Activated T-helper 17 cell treated with anti-CD3 and anti-CD28 coated beads, Interleukin-2, amount 50 U/mL, for 72 hours (primary cell): ENCODE data around the gene GALNT17. TPM values are rescaled to one million over a fixed set of nuclear protein-coding genes. Genes with fewer than 3 reads are reported as not detected.

Source experiments
- ATAC-seq: fragments of 150-1000 bp; cut with Tn5 transposase; replicated peaks from 2 replicates; pipeline ENCODE4 v1.10.0; 2021; ENCODE audit warnings: mild to moderate bottlenecking, moderate library complexity
- H3K27ac Mint-ChIP-seq: one replicate; pipeline ENCODE4 v1.8.0; 2022; ENCODE audit warnings: mixed read lengths
- H3K27me3 Mint-ChIP-seq: one replicate; pipeline ENCODE4 v1.8.0; 2022; ENCODE audit warnings: mixed read lengths
- H3K36me3 Mint-ChIP-seq: one replicate; pipeline ENCODE4 v1.8.0; 2022; ENCODE audit warnings: low read depth, mild to moderate bottlenecking, mixed read lengths
- H3K4me1 Mint-ChIP-seq: one replicate; pipeline ENCODE4 v1.8.0; 2022; ENCODE audit warnings: mixed read lengths
- H3K4me3 Mint-ChIP-seq: one replicate; pipeline ENCODE4 v1.8.0; 2022; ENCODE audit warnings: mild to moderate bottlenecking, mixed read lengths
- H3K9me3 Mint-ChIP-seq: one replicate; pipeline ENCODE4 v1.8.0; 2022; ENCODE audit warnings: mixed read lengths
- total RNA-seq, 2 donors: library from RNA; stranded (reverse); gene quantifications; one replicate each; pipeline ENCODE4 v1.2.3, GENCODE V29; 2022

GALNT17 gene
- total RNA-seq, 2 donors from 2014 or later: not detected

DNA sequence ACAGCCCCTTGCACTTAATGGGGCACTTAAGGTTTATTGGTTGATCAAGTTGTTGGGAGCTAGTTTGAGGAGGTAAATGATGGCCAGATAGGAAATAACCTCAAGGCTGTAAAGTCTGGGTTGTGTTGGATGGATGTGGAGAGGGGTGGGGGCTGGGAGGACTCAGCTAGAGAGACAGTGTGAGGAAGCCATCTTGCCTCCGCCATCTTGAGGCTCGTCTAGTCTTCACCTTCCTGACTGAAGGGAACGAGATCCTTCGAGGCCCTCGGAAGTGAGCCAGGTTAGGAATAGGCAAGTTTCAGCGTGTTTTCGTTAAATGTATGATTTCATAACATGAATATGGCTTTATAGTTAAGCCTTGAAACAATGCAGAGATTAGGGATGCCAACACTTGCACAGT is 5.5 kb downstream of the GALNT17 start:
- no peak overlapping the region for H3K27ac Mint-ChIP-seq
- no peaks in the 10 kb centered on the region for H3K4me1 Mint-ChIP-seq
- H3K9me3 Mint-ChIP-seq: peaks cover 10% of the 10 kb centered on the region
- peaks cover 3% of the 10 kb centered on the region for H3K27me3 Mint-ChIP-seq
- no peaks in the 10 kb centered on the region for H3K36me3 Mint-ChIP-seq
- no peak for ATAC-seq
- no peak overlapping the region for H3K4me3 Mint-ChIP-seq

DNA sequence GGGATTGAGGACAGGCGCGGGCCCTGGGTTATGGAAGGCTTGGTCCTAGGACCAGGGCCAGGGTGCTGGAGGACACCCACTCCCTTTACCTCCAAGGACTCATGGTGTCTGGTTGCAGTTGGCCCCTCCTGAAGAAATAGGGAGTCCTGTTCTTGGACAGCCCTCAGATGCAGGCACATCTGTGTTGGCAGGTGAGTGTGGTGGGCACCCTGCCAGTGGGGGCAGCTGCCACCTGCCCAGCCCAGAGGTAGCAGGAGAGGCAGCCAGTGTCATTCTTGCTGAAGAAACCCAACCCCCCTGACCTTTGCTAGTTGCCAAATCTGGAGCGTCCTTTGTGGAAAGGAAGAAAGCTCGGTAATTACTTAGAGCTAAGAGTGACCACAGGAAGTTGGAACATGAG is 8.3 kb downstream of the GALNT17 start:
- no peaks in the 10 kb centered on the region for H3K4me1 Mint-ChIP-seq
- peaks cover 10% of the 10 kb centered on the region for H3K9me3 Mint-ChIP-seq
- H3K36me3 Mint-ChIP-seq: no peaks in the 10 kb centered on the region
- no peak for ATAC-seq
- no peak overlapping the region for H3K4me3 Mint-ChIP-seq
- H3K27ac Mint-ChIP-seq: no peak overlapping the region
- no peaks in the 10 kb centered on the region for H3K27me3 Mint-ChIP-seq

- ATAC-seq: no peak
- Mint-ChIP-seq H3K4me3 (no peak overlapping the region), H3K4me1 (no peaks in the 10 kb centered on the region), H3K27ac (no peak overlapping the region), H3K27me3 (no peaks in the 10 kb centered on the region), H3K36me3 (no peaks in the 10 kb centered on the region), H3K9me3 (peaks cover 8% of the 10 kb centered on the region)
Observed at GRCh38 chr7:71144963-71145362, 13.0 kb downstream of the GALNT17 start.

DNA sequence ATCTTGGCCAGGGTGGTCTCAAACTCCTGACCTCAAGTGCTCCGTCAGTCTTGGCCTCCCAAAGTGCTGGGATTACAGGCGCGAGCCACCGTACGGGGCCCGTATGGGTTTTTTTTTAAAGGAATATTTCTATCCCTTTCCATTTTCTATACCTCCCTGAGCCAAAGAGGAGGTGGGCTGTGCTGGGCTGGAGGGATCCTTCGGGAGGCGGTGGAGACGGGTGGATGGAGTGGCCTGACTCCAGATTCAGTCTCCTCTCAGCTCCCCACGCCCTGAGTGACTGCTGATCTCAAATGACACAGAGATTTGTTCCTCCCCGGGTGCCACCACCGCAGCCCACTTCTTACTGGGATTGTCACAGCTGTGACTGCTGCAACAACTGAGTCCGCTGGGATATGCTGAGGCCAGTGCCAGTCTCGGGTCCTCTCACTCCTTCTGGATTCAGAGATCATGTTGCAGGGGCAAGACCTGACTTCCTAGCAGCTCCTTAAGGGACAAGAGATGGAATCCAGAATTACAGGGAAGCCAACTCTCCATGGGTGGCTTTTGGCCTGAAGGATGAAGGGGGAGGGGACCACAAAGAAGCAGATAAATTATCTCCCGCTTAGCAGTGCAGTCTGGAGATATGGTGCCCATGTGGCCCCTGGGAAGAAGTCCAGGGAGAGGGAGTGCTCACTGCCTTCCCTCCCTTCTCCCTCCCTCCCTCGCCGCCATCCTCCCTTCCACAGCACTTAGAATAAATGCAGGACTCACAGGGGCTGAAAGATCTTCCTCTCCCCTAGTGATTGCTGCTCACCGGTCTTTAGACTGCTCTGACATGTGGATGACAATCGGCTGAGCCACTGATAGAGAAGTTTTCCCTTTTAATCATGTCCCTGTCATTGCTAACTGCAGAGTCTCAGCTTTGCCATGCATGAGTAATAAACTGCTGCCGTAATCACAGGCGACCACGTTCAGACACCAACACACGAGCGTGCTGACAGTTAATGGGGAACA is 14.3 kb downstream of the GALNT17 start:
- Mint-ChIP-seq H3K27ac (no peak overlapping the region), H3K36me3 (no peaks in the 10 kb centered on the region), H3K27me3 (no peaks in the 10 kb centered on the region), H3K9me3 (peaks cover 10% of the 10 kb centered on the region), H3K4me3 (no peak overlapping the region), H3K4me1 (no peaks in the 10 kb centered on the region)
- no peak for ATAC-seq

DNA sequence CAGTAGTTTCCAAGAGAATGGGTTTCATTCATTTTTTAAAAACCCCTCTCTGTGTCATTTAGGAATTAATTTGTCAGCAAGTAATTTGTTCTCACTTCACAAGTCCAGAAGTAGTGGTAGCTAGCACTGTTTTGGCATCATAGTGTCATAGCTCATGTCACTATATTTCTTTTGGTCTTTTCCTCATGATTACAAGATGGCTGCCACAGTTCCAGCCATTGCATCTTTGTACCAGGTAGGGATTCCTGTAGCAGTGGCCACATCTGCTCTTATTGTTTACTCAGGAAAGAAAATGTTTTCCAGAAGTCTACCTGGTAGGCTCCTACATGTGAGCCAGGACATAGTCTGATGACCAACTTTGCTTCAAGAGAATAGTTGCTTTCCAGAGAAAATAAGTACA is 16.2 kb downstream of the GALNT17 start:
- ATAC-seq: no peak
- Mint-ChIP-seq H3K27ac (no peak overlapping the region), H3K36me3 (no peaks in the 10 kb centered on the region), H3K9me3 (peaks cover 6% of the 10 kb centered on the region), H3K4me3 (no peak overlapping the region), H3K4me1 (no peaks in the 10 kb centered on the region), H3K27me3 (no peaks in the 10 kb centered on the region)

GRCh38 chr7:71155236-71155635 is 23.3 kb downstream of the GALNT17 start:
- Mint-ChIP-seq H3K36me3 (no peaks in the 10 kb centered on the region), H3K27me3 (no peaks in the 10 kb centered on the region), H3K4me3 (no peak overlapping the region), H3K4me1 (no peaks in the 10 kb centered on the region), H3K27ac (no peak overlapping the region), H3K9me3 (peaks cover 11% of the 10 kb centered on the region)
- no peak for ATAC-seq

DNA sequence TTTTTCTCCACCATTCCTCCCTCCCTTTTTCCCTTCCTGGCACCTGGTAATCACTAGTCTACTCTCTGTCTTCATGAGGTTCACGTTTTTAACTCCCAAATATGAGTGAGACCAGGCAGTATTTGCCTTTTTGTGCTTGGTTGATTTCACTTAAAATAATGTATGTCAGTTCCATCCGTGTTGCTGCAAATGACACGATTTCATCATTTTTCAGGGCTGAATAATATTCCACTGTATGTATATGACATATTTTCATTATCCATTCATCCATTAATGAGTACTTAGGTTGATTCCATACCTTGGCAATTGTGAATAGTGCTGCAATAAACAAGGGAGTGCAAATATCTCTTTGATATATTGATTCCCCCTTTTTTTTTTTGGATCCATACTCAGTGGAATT is 25.8 kb downstream of the GALNT17 start:
- H3K9me3 Mint-ChIP-seq: peaks cover 11% of the 10 kb centered on the region
- no peak overlapping the region for H3K27ac Mint-ChIP-seq
- ATAC-seq: no peak
- H3K4me1 Mint-ChIP-seq: no peaks in the 10 kb centered on the region
- H3K27me3 Mint-ChIP-seq: no peaks in the 10 kb centered on the region
- H3K36me3 Mint-ChIP-seq: no peaks in the 10 kb centered on the region
- H3K4me3 Mint-ChIP-seq: no peak overlapping the region

- Mint-ChIP-seq H3K27ac (no peak overlapping the region), H3K27me3 (no peaks in the 10 kb centered on the region), H3K9me3 (peaks cover 5% of the 10 kb centered on the region)
Observed at GRCh38 chr7:71165708-71166107, 33.8 kb downstream of the GALNT17 start.

GRCh38 chr7:71171476-71171875 is 39.5 kb downstream of the GALNT17 start:
- no peak for ATAC-seq
- no peak overlapping the region for H3K4me3 Mint-ChIP-seq
- H3K4me1 Mint-ChIP-seq: no peaks in the 10 kb centered on the region
- peaks cover 7% of the 10 kb centered on the region for H3K9me3 Mint-ChIP-seq
- no peak overlapping the region for H3K27ac Mint-ChIP-seq
- no peaks in the 10 kb centered on the region for H3K36me3 Mint-ChIP-seq
- no peaks in the 10 kb centered on the region for H3K27me3 Mint-ChIP-seq

More at GRCh38 chr7:71165708-71166107, 33.8 kb downstream of the GALNT17 start:
- no peak for ATAC-seq
- Mint-ChIP-seq H3K4me3 (no peak overlapping the region), H3K36me3 (no peaks in the 10 kb centered on the region), H3K4me1 (no peaks in the 10 kb centered on the region)

GRCh38 chr7:71173955-71174354 is 42.0 kb downstream of the GALNT17 start:
- Mint-ChIP-seq H3K4me3 (no peak overlapping the region), H3K4me1 (no peaks in the 10 kb centered on the region), H3K9me3 (peaks cover 11% of the 10 kb centered on the region), H3K27ac (no peak overlapping the region), H3K27me3 (no peaks in the 10 kb centered on the region), H3K36me3 (no peaks in the 10 kb centered on the region)
- ATAC-seq: no peak

GRCh38 chr7:71182438-71182935 is 50.5 kb downstream of the GALNT17 start:
- Mint-ChIP-seq H3K36me3 (no peaks in the 10 kb centered on the region), H3K9me3 (peaks cover 16% of the 10 kb centered on the region), H3K27me3 (no peaks in the 10 kb centered on the region), H3K27ac (no peak overlapping the region), H3K4me1 (no peaks in the 10 kb centered on the region), H3K4me3 (no peak overlapping the region)
- no peak for ATAC-seq

DNA sequence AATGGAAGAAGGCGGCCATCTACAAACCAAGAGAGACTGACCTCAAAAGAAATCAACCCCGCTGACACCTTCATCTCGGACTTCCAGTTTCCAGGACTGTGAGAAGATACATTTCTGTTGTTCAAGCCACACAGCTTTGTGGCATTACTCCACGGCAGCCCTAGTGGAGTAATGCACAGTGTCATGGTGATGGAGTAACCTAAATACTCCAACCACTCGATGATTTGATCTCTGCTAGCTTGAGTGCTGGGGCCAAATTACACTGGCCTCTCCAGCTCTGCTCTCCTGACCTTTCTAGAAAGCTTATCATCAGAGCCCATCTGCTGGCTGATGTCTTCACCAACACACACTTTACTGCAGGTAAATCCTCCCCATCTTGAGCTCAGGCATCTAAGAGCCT is 52.2 kb downstream of the GALNT17 start:
- Mint-ChIP-seq H3K27me3 (no peaks in the 10 kb centered on the region), H3K4me1 (no peaks in the 10 kb centered on the region), H3K4me3 (no peak overlapping the region), H3K36me3 (no peaks in the 10 kb centered on the region), H3K9me3 (peaks cover 18% of the 10 kb centered on the region), H3K27ac (no peak overlapping the region)
- no peak for ATAC-seq

GRCh38 chr7:71184609-71185008 is 52.7 kb downstream of the GALNT17 start:
- H3K36me3 Mint-ChIP-seq: no peaks in the 10 kb centered on the region
- no peak for ATAC-seq
- H3K9me3 Mint-ChIP-seq: peaks cover 22% of the 10 kb centered on the region
- H3K4me1 Mint-ChIP-seq: no peaks in the 10 kb centered on the region
- H3K4me3 Mint-ChIP-seq: no peak overlapping the region
- H3K27me3 Mint-ChIP-seq: no peaks in the 10 kb centered on the region
- no peak overlapping the region for H3K27ac Mint-ChIP-seq

DNA sequence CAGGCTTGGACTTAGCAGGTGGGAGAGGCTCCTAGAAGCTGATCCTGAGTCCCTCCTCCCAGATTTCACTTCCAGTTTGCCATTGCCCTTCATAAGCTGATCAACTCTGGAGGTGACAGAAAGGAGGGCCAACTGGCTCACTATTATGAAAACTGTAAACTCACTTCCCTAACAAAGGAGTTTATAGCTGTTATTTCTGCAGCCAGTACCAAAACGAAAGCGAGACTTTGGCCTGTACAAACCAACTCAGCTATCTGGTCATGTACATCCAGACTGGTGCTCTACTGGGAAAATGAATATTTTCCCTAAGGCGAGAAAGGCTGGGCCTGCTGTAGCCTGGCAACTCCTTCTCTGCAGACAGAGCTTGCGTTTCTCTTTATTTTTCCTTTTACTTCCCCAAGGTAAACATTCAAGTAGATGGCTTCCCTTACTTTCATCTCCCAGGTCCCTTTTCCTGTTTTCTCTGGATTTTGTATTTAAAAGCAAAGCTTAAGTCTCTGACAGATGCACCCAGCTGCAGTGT is 54.7 kb downstream of the GALNT17 start:
- no peaks in the 10 kb centered on the region for H3K27me3 Mint-ChIP-seq
- peaks cover 17% of the 10 kb centered on the region for H3K9me3 Mint-ChIP-seq
- H3K36me3 Mint-ChIP-seq: no peaks in the 10 kb centered on the region
- H3K4me1 Mint-ChIP-seq: no peaks in the 10 kb centered on the region
- H3K4me3 Mint-ChIP-seq: no peak overlapping the region
- ATAC-seq: no peak
- no peak overlapping the region for H3K27ac Mint-ChIP-seq

GRCh38 chr7:71191771-71192170 is 59.8 kb downstream of the GALNT17 start:
- Mint-ChIP-seq H3K27me3 (no peaks in the 10 kb centered on the region), H3K4me1 (no peaks in the 10 kb centered on the region), H3K9me3 (peaks cover 11% of the 10 kb centered on the region), H3K27ac (no peak overlapping the region), H3K36me3 (no peaks in the 10 kb centered on the region), H3K4me3 (no peak overlapping the region)
- ATAC-seq: no peak
